IMR-90 (cell line): ENCODE results near the gene TCOF1.

Source experiments
- CEBPB ChIP-seq: IDR thresholded peaks from 2 replicates; pipeline ENCODE4 v1.6.1; 2012; ENCODE audit warnings: low read depth, low read length, improper control_type of control experiment
- CTCF ChIP-seq: conservative IDR thresholded peaks from 2 replicates; pipeline ENCODE4 v1.5.1; 2012; ENCODE audit warnings: mild to moderate bottlenecking, low read depth, low read length, improper control_type of control experiment
- MAFK ChIP-seq: IDR thresholded peaks from 2 replicates; pipeline ENCODE4 v1.6.1; 2012; ENCODE audit warnings: low read depth, low read length, improper control_type of control experiment
- POLR2A ChIP-seq: IDR thresholded peaks from 2 replicates; pipeline ENCODE4 v1.6.1; 2012; ENCODE audit warnings: mild to moderate bottlenecking, low read depth, low read length
- RAD21 ChIP-seq: IDR thresholded peaks from 2 replicates; pipeline ENCODE4 v1.6.1; 2012; ENCODE audit warnings: low read length, improper control_type of control experiment
- RCOR1 ChIP-seq: IDR thresholded peaks from 2 replicates; pipeline ENCODE4 v1.6.1; 2012; ENCODE audit warnings: mild to moderate bottlenecking, low read length, improper control_type of control experiment; ENCODE audit not compliant: insufficient replicate concordance

- TF ChIP-seq MAFK (no peak), CTCF (no peak), POLR2A (no peak), RAD21 (no peak), CEBPB (no peak), RCOR1 (no peak)
These were observed 44.0 kb upstream of the TCOF1 start for GRCh38 chr5:150313501-150313900.
